ENCODE measurements around the gene PRSS53.

PRSS53 gene

GRCh38 chr16:31093132-31093703 lies 4.5 kb upstream of the PRSS53 start:
- no peak for DNase-seq

GRCh38 chr16:31092330-31092729 lies 3.6 kb upstream of the PRSS53 start:
- no peak for DNase-seq

- DNase-seq: no peak
Measured at GRCh38 chr16:31090540-31090939, 1.8 kb upstream of the PRSS53 start.

- DNase-seq: no peak
Measured at GRCh38 chr16:31089199-31089598, 456 bp upstream of the PRSS53 start.

GRCh38 chr16:31087971-31088370 lies 772 bp downstream of the PRSS53 start:
- DNase-seq: no peak

- DNase-seq: no peak
Measured at GRCh38 chr16:31087481-31087880, 1.3 kb downstream of the PRSS53 start.

- DNase-seq: no peak
Measured at GRCh38 chr16:31086629-31086906, 2.2 kb downstream of the PRSS53 start.

- DNase-seq: no peak
Measured at GRCh38 chr16:31085873-31086628, 2.7 kb downstream of the PRSS53 start.

- DNase-seq: no peak
Measured at GRCh38 chr16:31085411-31085810, 3.3 kb downstream of the PRSS53 start.

- no peak for DNase-seq
Measured at GRCh38 chr16:31084584-31085302, 4.0 kb downstream of the PRSS53 start.

GRCh38 chr16:31083981-31084380 lies 4.8 kb downstream of the PRSS53 start:
- no peak for DNase-seq

GRCh38 chr16:31083556-31083955 lies 5.2 kb downstream of the PRSS53 start:
- DNase-seq: no peak

- DNase-seq: no peak
Measured at GRCh38 chr16:31083081-31083480, 5.7 kb downstream of the PRSS53 start.

GRCh38 chr16:31082368-31083045 lies 6.2 kb downstream of the PRSS53 start:
- DNase-seq: no peak

- DNase-seq: no peak
Measured at GRCh38 chr16:31081428-31082351, 7.1 kb downstream of the PRSS53 start.

- no peak for DNase-seq
Measured at GRCh38 chr16:31080756-31081419, 7.9 kb downstream of the PRSS53 start.

- DNase-seq: no peak
Measured at GRCh38 chr16:31080035-31080629, 8.6 kb downstream of the PRSS53 start.

- DNase-seq: no peak
Measured at GRCh38 chr16:31079342-31079944, 9.3 kb downstream of the PRSS53 start.

GRCh38 chr16:31078597-31079341 lies 10.0 kb downstream of the PRSS53 start:
- DNase-seq: no peak
